IPS-15b (cell line): ENCODE measurements around the gene MAGOH.
"Not testable (repeated sequence)": the region's sequence is repeated elsewhere in the genome, so short reads cannot be mapped to it uniquely, and the experiment has no call there.

ENCODE experiments used
- H3K27me3 ChIP-seq: one replicate; pipeline ENCODE4 v1.6.1; 2013; ENCODE audit warnings: low read length; ENCODE audit not compliant: control insufficient read depth, insufficient read depth
- H3K36me3 ChIP-seq: one replicate; pipeline ENCODE4 v1.6.1; 2013; ENCODE audit warnings: low read length; ENCODE audit not compliant: control insufficient read depth, insufficient read depth
- H3K4me1 ChIP-seq: one replicate; pipeline ENCODE4 v1.6.1; 2013; ENCODE audit warnings: mild to moderate bottlenecking, low read length; ENCODE audit not compliant: control insufficient read depth, insufficient read depth
- H3K4me3 ChIP-seq: one replicate; pipeline ENCODE4 v1.5.1; 2013; ENCODE audit warnings: low read depth, low read length
- H3K9ac ChIP-seq: one replicate; pipeline ENCODE4 v1.6.1; 2013; ENCODE audit warnings: low read depth, mild to moderate bottlenecking, low read length
- H3K9me3 ChIP-seq: one replicate; pipeline ENCODE4 v1.6.1; 2013; ENCODE audit warnings: mild to moderate bottlenecking, low read length; ENCODE audit not compliant: control insufficient read depth, insufficient read depth

Gene MAGOH

GRCh38 chr1:53196017-53196484, 42.3 kb downstream of the MAGOH start:
- Histone ChIP-seq H3K4me1 (peaks cover 13% of the 10 kb centered on the region), H3K9me3 (no peaks in the 10 kb centered on the region), H3K27me3 (peaks cover 14% of the 10 kb centered on the region), H3K36me3 (no peaks in the 10 kb centered on the region), H3K9ac (no peak overlapping the region), H3K4me3 (peak overlapping the region; percentile 44)

GRCh38 chr1:53195246-53196016, 42.9 kb downstream of the MAGOH start:
- Histone ChIP-seq H3K9ac (no peak overlapping the region), H3K4me1 (peaks cover 13% of the 10 kb centered on the region), H3K4me3 (no peak overlapping the region)

DNA sequence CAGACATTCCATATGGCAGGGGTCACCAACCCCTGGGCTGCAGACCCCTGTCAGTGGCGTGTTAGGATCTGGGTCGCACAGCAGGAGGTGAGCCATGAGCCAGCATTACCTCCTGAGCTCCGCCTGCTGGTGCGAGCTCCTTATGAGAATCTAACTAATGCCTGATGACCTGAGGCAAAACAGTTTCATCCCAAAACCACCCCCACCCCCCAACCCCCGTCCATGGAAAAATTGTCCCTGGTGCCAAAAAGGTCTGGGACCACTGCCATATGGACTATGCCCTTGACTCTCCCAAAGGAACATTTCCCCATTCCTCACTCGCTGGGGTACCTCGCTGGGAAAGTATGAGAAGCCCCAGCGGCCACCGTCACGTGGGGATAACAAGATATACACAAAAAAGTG, 48.1 kb downstream of the MAGOH start:
- Histone ChIP-seq H3K9ac (no peak overlapping the region), H3K4me1 (peaks cover 4% of the 10 kb centered on the region), H3K9me3 (no peaks in the 10 kb centered on the region), H3K27me3 (peaks cover 3% of the 10 kb centered on the region), H3K36me3 (no peaks in the 10 kb centered on the region), H3K4me3 (no peak overlapping the region)

More at GRCh38 chr1:53195246-53196016, 42.9 kb downstream of the MAGOH start:
- Histone ChIP-seq H3K36me3 (no peaks in the 10 kb centered on the region), H3K27me3 (peaks cover 14% of the 10 kb centered on the region), H3K9me3 (no peaks in the 10 kb centered on the region)

GRCh38 chr1:53189061-53189460, 49.3 kb downstream of the MAGOH start:
- Histone ChIP-seq H3K9me3 (no peaks in the 10 kb centered on the region), H3K9ac (no peak overlapping the region), H3K4me1 (peaks cover 4% of the 10 kb centered on the region), H3K4me3 (no peak overlapping the region), H3K36me3 (no peaks in the 10 kb centered on the region), H3K27me3 (peaks cover 3% of the 10 kb centered on the region)

GRCh38 chr1:53188099-53188498, 50.2 kb downstream of the MAGOH start:
- H3K27me3 ChIP-seq: no peaks in the 10 kb centered on the region
- H3K4me1 ChIP-seq: peaks cover 4% of the 10 kb centered on the region
- H3K9me3 ChIP-seq: no peaks in the 10 kb centered on the region
- H3K9ac ChIP-seq: no peak overlapping the region
- no peaks in the 10 kb centered on the region for H3K36me3 ChIP-seq
- H3K4me3 ChIP-seq: no peak overlapping the region

- H3K9me3 ChIP-seq: no peaks in the 10 kb centered on the region
- H3K4me3 ChIP-seq: no peak overlapping the region
- no peaks in the 10 kb centered on the region for H3K36me3 ChIP-seq
- H3K27me3 ChIP-seq: no peaks in the 10 kb centered on the region
- H3K9ac ChIP-seq: no peak overlapping the region
- peaks cover 4% of the 10 kb centered on the region for H3K4me1 ChIP-seq
Observed at GRCh38 chr1:53187401-53187800, 50.9 kb downstream of the MAGOH start.

DNA sequence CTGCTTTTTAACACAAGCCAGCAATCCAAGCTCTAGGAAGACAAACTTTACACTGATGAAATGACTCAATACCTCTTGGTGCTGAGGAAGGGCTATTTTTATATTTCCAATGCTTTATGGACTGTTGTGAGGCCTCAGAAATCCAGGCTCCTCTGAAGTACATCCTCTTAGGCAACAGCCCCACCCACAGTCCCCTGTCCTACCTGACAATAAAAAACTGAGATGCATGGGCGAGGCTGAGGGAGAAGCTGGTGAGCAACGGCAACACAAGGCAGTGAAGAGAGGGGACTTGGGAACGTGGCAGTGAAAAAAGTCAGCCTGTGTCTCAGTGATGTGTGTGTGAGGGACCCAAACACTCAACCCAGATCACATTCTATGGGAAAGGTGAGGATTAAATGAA, 51.8 kb downstream of the MAGOH start:
- H3K9ac ChIP-seq: no peak overlapping the region
- no peaks in the 10 kb centered on the region for H3K27me3 ChIP-seq
- peaks cover 4% of the 10 kb centered on the region for H3K4me1 ChIP-seq
- no peak overlapping the region for H3K4me3 ChIP-seq
- H3K9me3 ChIP-seq: no peaks in the 10 kb centered on the region
- H3K36me3 ChIP-seq: no peaks in the 10 kb centered on the region

GRCh38 chr1:53185955-53186297, 52.4 kb downstream of the MAGOH start:
- H3K9ac ChIP-seq, H3K9me3 ChIP-seq, H3K4me3 ChIP-seq, H3K4me1 ChIP-seq, H3K27me3 ChIP-seq, H3K36me3 ChIP-seq: not testable (repeated sequence)

DNA sequence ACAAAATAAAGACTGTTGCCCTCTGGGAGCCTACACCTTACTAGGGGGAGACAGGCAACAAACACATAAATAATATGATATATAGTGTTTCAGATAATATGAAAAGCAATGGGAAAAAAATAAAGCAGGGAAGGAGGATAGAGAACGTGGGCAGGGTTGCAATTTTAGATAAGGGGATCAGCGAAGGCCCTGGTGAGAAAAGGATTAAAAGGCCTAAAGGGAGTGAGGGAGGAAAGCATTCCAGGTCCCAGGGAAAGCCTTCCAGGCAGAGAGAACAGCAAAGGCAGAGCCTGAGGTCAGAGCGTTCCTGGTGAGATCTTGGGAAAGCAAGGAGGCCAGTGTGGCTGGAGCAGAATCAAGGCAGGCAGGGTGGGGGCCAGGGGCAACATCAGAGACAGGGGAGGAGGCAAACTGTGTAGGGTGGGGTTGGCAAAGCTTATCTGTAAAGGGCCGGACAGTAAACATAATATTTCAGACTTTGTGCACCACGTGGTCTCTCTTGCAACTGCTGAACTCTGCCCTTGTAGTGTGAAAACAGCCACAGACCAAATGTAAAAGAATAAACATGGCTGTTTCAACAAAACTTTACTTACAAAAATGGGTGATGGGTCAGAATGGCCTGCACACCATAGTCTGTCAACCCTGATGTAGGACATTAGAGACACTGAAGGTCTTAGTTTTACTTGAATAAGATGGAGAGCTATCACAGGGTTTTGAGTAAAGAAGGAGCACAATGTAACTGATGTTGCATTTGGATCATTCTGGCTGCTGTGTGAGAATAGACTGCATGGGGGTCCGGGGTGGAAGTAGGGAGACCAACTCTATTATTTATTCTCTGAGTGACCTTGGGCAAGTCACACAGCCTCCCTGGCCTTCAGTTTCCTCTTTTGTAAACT, 55.0 kb downstream of the MAGOH start:
- H3K36me3 ChIP-seq: no peaks in the 10 kb centered on the region
- no peak overlapping the region for H3K9ac ChIP-seq
- H3K4me1 ChIP-seq: no peaks in the 10 kb centered on the region
- H3K9me3 ChIP-seq: no peaks in the 10 kb centered on the region
- no peak overlapping the region for H3K4me3 ChIP-seq
- no peaks in the 10 kb centered on the region for H3K27me3 ChIP-seq

DNA sequence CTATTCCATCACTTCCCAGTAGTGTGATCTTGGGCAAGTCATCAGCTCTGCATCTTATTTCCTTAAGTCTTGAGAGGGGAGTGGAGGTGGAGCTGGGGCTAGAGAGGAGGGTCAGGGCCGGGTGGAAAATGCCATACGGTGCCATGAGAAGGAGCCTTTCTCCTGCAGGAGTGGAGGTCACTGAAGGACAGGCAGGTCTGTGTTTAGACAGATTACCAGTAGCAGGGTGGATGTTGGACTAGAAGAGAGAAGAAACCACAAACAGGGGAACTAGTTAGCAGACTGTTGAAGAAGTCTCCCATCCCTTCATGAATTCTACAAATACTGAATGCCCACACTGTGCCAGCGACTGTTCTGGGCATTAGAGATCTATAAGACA, 55.6 kb downstream of the MAGOH start:
- no peak overlapping the region for H3K4me3 ChIP-seq
- no peaks in the 10 kb centered on the region for H3K36me3 ChIP-seq
- no peaks in the 10 kb centered on the region for H3K9me3 ChIP-seq
- no peaks in the 10 kb centered on the region for H3K4me1 ChIP-seq
- no peaks in the 10 kb centered on the region for H3K27me3 ChIP-seq
- H3K9ac ChIP-seq: no peak overlapping the region

DNA sequence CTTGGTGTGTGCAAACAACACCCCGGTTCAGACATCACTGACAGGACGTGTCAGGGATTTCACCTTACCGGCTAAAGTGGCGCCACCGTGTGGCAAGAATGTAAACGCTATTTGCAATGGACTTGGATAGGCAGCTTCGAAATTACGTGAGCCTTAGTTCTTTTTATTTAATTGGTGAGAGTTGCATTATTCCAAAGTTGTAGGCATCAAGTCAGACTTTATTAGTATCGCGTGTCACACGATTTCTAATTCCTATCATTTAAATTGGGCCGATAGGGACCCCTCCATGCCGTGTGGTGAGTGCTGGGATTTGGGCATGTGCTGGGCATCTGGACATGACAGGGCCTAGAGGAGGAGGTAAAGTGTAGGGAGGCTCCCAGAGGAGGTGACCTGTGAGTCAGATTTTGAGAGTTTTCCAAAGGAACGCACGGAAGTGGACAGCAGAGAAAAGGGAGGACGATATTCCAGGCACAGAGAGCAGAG, 56.2 kb downstream of the MAGOH start:
- no peaks in the 10 kb centered on the region for H3K4me1 ChIP-seq
- H3K36me3 ChIP-seq: no peaks in the 10 kb centered on the region
- no peak overlapping the region for H3K9ac ChIP-seq
- no peaks in the 10 kb centered on the region for H3K27me3 ChIP-seq
- H3K4me3 ChIP-seq: no peak overlapping the region
- no peaks in the 10 kb centered on the region for H3K9me3 ChIP-seq

- H3K36me3 ChIP-seq: no peaks in the 10 kb centered on the region
- no peaks in the 10 kb centered on the region for H3K27me3 ChIP-seq
- H3K4me1 ChIP-seq: no peaks in the 10 kb centered on the region
- H3K9ac ChIP-seq: no peak overlapping the region
- H3K4me3 ChIP-seq: no peak overlapping the region
- no peaks in the 10 kb centered on the region for H3K9me3 ChIP-seq
Observed at GRCh38 chr1:53180951-53181350, 57.4 kb downstream of the MAGOH start.
